Measurements from ENCODE around the gene SEZ6L.

DNA sequence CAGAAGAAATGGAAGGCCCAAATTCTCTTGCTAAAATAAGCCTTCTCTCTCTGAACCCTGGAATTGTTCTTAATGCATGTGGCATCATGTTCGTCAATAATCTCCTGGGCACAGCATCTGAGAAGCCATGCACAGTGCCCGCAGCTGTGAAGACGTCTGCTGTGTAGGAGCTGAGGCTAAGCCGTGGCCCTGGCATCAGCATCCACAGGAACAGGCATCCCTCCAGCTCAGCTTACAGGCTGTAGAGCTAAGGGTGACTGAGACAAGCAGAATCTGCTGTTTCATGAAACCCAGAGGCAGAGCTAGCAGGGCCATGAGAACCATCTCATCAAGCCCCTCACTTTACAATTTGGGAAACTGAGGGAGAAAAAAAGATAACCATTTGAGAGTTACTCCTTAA, 60.6 kb downstream of the SEZ6L start:
- no peak for TF ChIP-seq POLR2A (IDR thresholded peaks at IDR 0.05)
- TF ChIP-seq, protein P1, sequence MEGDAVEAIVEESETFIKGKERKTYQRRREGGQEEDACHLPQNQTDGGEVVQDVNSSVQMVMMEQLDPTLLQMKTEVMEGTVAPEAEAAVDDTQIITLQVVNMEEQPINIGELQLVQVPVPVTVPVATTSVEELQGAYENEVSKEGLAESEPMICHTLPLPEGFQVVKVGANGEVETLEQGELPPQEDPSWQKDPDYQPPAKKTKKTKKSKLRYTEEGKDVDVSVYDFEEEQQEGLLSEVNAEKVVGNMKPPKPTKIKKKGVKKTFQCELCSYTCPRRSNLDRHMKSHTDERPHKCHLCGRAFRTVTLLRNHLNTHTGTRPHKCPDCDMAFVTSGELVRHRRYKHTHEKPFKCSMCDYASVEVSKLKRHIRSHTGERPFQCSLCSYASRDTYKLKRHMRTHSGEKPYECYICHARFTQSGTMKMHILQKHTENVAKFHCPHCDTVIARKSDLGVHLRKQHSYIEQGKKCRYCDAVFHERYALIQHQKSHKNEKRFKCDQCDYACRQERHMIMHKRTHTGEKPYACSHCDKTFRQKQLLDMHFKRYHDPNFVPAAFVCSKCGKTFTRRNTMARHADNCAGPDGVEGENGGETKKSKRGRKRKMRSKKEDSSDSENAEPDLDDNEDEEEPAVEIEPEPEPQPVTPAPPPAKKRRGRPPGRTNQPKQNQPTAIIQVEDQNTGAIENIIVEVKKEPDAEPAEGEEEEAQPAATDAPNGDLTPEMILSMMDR (IDR thresholded peaks at IDR 0.05 in 8 of 11, conservative IDR thresholded peaks at IDR 0.05 in 3 of 11), result no peak

All from spleen (tissue), 7 donors.